ENCODE results near the gene LRCH2. TPM values are rescaled to one million over a fixed set of nuclear protein-coding genes. Genes with fewer than 3 reads are reported as not detected.

LRCH2 gene, protein sequence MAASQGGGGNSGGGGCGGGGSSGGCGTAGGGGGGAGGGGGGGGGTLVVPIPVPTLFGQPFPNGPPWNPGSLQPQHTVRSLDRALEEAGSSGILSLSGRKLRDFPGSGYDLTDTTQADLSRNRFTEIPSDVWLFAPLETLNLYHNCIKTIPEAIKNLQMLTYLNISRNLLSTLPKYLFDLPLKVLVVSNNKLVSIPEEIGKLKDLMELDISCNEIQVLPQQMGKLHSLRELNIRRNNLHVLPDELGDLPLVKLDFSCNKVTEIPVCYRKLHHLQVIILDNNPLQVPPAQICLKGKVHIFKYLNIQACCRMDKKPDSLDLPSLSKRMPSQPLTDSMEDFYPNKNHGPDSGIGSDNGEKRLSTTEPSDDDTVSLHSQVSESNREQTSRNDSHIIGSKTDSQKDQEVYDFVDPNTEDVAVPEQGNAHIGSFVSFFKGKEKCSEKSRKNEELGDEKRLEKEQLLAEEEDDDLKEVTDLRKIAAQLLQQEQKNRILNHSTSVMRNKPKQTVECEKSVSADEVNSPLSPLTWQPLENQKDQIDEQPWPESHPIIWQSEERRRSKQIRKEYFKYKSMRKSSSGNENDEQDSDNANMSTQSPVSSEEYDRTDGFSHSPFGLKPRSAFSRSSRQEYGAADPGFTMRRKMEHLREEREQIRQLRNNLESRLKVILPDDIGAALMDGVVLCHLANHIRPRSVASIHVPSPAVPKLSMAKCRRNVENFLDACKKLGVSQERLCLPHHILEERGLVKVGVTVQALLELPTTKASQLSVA
- total RNA-seq: 4.9 and 6.8 TPM in 2 replicates

GRCh38 chrX:115233497-115234455 lies at the start of gene LRCH2:
LRCH2 (minus strand) TSS chrX:115234096; CDS start chrX:115234041, 55 bp downstream.

DNA sequence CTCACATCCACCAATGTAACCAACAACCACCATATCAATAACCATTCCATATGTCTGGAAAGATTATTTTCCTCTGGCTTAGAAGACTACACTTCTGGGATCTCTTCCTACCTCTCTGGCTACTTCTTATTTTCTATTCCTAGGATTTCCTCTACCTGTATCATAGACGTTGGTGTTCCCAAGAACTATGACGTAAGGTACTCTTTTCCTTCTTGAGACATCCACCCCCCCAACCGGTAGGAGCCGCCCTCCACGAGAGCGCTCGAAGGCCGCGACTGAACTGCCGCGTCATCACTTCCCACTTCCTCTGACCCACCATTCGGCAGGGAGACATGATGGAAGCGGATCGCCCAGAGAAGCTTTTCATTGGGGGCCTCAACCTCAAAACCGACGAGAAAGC lies 44.8 kb downstream of the LRCH2 start, which contains the start of gene RBMXL3:
RBMXL3 (plus strand) TSS at position 301 of the 400 bp plus-strand sequence; CDS start at position 333, 32 bp downstream.

Other genes starting within 250 kb of the LRCH2 start
- 171 and 451 TPM in 2 replicates for gene IL13RA2, start 216.5 kb downstream of the LRCH2 start, total RNA-seq
- gene RBMXL3, start 44.7 kb downstream of the LRCH2 start, total RNA-seq: not detected in 2 replicates
- gene LUZP4, start 55.6 kb upstream of the LRCH2 start, total RNA-seq: not detected in 2 replicates

Data from aortic smooth muscle cell (primary cell).